G401 (cell line): ENCODE data around the gene FBXW4. TPM values are rescaled to one million over a fixed set of nuclear protein-coding genes. Genes with fewer than 3 reads are reported as not detected.

Experiments
- DNase-seq: peaks from one replicate; pipeline ENCODE4 v3.0.0-alpha.2; 2015; ENCODE audit warnings: low spot score
- in situ Hi-C: cut with HindIII; loops from 2 replicates; pipeline ENCODE4 v1.10.0; 2016; ENCODE audit warnings: low sequenced_read_pairs, mixed read lengths
- total RNA-seq: library from RNA; depleted of rRNA; stranded (reverse); fragments of >200 nt; shearing (Covaris generic); gene quantifications from 2 replicates; pipeline ENCODE4 v1.2.3, GENCODE V29; 2014

The FBXW4 gene
- total RNA-seq, 1 experiment from 2014 or later: 48.9 TPM

DNA sequence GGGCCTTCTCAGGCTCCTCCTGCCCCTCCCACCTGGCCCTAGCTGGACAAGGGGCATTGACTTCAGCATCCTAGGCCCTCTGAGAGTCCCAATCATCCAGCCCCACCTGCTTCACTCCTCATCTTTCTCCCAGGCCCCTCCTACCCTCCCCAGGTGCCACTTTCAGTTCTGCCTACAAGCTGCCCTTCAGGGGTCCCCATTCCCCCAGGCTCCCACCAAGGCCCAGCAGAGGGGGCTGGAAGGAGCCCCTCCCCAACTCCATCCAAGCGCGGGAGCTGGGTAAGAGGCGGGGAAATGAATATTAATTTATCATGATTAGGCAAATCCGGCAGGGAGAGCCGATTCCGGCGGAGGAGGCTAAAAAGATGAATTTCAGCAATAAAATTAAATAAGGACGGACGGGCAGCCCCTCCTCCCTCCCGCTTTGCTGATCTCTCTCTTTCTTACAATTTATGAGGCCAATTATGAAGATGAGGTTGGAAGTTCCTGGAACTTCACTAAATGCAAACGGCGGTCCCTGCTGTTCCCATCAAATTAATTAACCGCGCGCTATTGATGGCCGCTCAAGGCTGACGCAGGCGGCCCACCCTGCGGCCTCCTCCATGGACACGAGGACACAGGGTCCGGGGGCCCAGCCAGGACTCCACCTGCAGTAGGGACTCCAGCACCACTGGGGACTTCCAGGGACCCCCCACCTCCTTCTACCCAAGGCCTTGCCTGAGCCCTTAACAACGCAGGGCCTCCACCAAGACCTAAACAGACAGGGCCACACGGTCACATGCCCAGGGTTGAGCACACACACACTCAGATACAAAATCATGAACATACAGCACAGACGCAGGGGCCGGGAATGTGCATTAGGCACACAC lies 120.9 kb downstream of the FBXW4 start:
- in situ Hi-C loops: no loop called here
- no peak for DNase-seq

DNA sequence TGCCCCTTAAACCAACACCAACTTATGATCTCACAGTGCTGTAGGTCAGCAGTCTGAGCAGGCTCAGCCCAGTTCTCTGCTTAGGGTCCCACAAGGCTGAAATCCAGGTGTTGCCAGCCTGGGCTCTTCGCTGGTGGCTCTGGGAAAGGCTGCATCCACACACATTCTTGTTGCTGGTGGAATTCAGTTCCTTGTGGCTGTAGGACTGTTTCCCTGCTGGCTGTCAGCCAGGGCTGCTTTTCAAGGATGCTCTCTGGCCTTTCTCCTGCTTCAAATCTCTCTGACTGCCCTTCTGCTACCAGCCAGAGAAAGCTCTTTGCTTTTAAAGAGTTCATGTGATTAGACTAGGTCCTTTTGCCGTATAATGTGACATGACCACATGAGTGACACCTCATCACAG lies 122.2 kb downstream of the FBXW4 start:
- in situ Hi-C loops: no loop called here
- DNase-seq: no peak

DNA sequence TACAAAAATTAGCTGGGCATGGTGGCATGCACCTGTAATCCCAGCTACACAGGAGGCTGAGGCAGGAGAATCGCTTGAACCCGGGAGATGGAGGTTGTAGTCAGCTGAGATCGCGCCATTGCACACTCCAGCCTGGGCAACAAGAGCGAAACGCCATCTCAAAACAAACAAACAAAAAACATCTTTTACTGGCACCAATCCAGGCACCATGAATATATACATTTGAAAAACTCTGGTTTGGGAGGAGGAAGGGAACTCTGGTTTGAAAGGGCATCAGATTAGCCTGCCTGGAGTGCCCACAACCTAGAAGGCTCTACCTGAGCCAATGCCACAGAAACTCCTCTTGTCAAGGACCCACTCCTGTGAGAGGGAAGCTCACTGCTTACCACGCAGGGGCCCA lies 122.8 kb downstream of the FBXW4 start:
- in situ Hi-C loops: no loop called here
- no peak for DNase-seq

DNA sequence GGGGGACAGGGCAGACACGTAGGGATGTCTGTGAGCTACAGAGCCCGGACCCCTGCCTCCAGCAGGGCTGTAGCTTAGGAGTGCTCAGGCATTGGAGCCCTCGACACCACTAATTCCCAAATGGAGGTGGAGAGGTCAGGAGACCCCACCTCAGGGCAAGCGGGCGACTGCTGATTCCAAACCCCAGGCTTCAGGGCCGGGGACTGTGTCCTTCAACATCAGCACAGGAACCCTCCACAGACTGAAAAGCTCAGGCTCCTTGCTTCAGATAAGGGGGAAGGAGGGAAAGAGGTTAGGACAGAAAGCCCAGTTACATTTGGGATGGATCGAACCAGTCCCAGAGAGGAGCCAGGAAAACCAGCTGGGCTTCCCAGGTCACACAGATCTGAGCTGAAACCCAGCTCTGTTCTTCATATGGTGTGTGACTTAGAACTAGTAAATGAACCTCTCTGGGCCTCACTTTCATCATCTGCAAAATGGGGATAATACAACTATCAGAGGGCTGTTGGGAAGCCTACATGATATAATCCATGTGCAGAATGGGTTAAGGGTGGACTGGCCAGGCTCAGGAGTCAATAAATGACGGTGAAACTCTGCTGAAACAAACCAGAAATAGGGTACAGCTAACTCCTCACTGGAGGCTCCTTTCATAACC lies 123.6 kb downstream of the FBXW4 start:
- in situ Hi-C loops: no loop called here
- no peak for DNase-seq

DNA sequence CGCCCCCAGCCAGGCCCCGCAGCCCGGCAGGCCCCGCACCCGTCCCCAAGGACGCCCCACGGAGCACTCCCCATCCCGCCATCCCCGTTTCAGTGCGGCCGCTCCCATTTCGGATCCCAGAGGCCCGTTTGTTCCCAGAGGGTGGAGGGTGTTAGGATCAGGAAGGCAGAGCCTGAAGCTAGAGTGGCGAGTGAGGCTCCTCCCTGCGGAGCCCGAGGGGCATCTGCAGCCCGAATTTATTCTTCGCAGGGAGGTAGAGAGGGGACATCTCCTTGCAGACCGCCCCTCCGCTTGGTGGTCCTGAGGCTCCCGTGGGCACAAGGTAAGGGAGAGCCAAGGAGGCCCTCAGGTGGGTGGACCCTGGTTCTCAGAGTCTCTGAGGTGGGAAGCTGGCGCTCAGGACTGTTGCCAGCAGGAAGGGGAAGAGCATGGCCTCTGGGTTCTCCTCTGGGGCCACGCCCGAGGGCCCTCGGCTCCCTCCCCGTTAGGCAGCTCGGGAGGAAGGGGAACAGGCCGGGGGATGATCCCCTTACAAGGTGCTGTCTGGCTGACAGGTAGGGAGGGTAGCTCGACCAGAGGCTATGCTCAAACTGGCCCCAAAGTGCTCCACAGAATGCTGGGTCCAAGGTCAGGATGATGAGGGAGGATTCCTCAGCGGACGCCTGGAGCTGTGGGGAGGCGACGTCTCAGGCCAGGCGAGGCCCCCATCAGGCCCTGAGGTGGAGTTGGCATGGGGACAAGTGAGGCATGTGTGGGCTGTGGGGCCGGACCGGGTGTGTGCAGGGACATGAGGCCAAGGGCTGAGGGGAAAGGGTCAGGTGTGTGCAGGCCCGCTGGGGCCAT lies 124.3 kb downstream of the FBXW4 start:
- DNase-seq: peak; percentile 33
- in situ Hi-C loops: no loop called here

DNA sequence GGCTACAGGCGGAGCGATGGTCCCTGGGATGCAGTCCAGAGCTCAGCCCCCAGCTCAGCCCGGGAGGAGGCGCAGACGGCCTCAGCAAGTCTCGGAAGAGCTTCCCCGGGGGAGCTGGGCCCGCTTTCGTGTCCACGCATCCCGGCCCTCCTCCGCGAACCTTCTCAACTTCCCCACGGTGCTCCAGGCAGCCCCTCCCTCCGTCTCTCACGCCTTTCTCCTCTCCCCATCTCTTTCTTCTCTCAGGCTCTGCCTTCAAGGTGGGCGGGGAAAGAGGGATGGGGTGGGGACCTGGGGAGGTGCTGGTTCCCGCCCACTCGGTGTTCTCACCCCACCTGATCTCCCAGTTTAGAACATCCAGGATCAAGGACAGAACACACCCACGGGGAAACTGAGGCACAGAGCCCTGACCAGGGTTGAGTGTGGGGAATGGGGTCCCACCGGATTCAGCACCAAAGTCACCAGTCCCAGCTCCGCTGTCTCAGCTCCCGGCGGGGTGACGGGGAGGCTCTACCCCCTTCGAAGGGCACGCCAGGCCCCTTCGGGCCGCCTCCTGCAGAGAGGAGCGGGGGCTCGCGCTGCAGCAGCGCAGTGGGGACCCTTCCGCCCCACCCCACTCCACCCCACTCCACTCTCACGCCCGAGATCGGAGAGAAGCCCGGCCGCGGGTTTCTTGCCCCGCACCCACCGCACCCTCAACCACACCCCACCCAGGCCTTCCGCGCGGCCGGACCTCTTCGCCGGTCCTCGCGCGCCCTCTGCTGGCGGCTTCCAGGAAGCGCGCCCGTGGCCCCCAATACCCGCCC lies 125.1 kb downstream of the FBXW4 start:
- DNase-seq: peak; percentile 72
- in situ Hi-C loops: no loop called here

DNA sequence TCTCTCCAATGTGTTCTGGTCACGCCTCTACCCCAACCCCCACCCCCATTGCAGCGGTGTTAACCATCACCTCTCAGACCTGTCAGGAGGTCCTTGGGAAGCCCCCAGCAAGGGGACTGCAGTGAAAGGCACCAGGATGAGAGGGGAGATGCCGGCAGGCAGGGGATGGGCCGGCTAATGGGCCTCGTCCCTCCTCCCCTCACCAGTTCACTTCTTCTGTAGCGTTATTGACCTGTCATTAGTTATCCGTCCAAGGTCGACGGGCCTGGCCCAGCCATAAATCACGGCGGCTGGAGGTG lies 125.7 kb downstream of the FBXW4 start:
- no peak for DNase-seq
- in situ Hi-C loops: no loop called here

DNA sequence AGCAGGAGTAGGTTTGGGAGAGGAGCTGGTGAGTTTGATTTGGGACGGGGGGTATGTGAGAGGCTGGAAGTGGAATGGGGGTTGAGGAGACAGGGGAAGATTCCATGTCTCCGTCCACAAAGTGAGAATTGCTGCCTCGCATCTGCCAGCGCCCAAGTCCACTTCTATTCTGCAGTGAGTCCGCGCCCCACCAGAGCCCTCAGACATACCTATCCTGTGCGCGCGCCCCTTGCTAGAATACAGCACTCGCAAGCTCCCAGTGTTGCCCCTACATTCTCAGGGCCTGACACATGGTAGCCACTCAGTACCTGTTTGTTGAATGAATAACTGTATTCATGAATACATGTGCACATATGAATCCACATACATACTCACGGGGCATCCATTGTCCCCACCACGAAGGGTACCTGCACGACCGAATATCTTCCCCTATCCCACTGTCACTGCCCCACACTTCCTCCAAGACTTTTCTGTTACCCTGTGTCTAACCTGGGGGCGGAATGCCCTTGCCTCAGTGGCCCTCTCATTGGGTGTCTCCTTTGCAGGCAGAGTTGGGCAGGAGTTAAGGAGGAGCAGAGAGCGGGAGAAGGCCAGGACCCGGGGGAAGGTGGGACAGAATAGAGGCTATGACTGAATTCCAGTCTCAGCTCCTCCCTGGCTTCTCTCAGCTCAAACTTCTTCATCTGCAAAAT lies 126.8 kb downstream of the FBXW4 start:
- DNase-seq: no peak
- in situ Hi-C loops: no loop called here

DNA sequence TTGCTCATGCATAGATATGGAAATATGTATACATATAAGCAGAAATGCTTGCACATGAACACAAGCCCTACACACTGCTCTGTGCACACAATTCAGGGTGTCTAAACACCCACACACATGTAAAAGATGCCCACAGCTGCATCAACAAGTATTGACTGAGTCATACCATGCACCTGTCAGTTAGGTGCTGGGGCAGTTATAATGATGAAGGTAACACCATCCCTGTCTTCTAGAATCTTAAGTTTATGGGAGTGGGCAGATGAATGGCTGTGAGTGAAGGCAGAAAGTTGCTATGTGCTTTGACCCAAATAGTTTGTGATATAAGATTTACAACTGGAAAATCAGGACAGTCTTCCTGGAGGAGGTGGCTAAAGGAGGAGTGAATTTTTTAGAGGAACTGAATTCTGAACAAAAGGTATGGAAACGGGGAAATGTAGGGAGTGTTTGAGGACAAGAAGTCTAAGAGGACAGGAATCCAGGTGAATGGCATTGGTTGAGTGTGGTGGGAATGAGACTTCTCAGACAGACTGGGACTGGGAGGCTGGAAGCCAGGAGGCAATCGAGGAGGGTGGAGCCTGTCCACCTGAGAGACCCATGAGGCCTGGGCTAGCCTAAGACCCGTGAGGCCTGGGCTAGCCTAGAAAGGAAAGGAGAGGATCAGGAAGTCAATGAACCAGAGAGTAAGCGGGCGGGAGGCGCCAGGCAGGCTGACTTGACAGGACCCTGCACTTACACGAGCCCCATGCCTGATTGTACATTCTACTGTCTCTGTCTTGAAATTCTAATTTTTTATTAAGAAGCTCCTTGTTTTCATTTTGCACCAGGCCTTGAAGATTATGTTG lies 127.6 kb downstream of the FBXW4 start:
- in situ Hi-C loops: no loop called here
- no peak for DNase-seq

DNA sequence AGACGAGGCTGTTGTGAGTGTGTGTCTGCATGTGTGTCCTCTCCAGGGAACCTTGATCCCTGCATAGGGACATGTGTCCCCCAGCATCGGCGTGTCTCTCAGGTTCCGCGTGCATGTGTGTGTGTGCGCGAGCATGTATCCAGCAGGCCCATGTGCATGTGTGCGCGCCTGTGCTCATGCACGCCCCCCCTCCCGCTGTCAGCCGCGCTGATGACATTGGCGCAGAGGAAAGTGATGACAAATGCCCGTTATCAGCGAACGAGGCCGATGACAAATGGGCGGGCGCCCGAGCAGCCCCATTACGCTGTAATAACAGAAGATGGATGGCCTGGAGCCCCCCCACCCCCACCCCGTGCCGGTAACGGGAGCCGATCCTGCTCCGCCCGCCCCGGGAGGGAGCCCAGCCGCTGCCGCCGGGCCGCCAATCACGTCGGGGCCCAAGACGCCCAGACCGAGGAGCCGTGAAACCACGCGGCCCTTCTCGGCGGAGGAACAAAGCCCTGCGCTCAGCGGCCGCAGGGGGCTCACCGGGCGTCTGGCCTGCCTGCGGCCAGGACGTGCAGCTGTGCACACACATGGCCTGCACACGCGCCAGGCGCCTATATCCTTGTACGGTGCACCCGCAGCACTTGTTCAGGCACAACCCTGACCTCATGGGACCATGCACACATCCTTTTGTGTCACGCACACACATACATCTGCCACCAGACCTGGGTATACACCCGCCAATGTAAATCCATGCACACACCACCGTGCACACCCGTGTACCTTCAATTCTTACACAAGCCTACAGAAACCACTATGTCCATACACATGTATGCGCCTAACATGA lies 128.4 kb downstream of the FBXW4 start:
- DNase-seq: peak; percentile 41
- in situ Hi-C loops: no loop called here

DNA sequence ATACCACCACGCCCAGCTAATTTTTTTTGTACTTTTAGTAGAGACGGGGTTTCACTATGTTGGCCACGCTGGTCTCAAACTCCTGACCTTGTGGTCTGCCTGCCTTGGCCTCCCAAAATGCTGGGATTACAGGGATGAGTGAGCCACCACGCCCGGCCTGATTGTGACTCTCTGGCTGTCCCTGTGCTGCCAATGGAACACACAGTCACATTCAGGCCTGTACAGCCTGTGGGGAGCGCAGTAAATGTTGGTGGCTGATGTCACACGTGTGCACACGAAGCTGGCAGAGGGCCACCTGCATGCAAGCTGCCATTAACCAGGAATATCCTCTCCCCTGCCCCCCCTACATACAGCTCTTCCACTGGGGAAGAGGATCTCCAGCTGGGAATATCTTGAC lies 129.0 kb downstream of the FBXW4 start:
- in situ Hi-C loops: no loop called here
- DNase-seq: no peak

DNA sequence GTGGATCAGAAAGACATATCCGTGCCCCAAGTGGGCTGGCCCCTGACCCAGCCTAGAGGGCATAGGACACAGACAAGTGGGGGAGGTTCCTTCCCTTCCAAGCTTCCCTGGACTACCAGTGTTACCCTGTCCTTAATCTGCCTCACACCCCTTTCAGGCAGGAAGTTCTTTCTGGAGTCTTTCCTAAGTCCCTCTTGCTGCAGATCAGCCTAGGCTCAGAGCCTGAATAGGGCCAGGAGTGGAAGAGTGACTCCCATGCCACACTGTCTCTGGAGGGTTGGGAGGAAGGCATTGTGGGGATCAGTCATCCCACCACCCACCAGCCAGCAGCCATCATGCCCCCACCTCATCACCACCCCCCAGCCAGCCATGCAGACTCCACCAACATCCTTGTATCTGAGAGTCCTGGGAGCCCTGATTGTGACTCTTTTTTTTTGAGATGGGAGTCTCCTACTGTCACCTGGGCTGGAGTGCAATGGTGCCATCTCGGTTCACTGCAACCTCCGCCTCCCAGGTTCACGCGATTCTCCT lies 129.5 kb downstream of the FBXW4 start:
- in situ Hi-C loops: no loop called here

DNA sequence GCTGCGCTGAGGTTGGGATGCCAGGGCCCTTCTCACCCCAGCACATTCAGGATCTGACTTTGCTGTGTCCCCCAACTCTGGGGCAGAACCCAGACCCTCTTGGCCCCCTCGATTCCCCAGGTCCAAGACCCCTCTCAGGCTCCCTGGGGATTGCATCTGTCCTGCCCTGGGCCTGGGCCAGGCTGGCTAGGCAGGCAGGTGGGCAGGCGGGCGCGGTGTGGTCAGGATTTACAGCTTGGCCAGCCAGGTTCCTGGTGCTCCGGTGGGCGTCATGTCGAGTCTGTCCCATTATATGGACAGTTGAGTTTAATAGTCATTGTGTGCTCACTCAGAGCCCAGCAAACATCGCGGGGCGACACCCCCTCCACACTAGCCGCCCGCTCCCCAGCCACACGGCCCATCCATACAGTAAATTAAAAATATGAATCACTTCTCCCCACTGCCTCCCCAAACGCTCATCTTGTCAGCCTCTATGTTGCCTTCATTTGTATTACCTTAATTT lies 130.4 kb downstream of the FBXW4 start:
- in situ Hi-C loops: no loop called here
- no peak for DNase-seq

More for the DNA sequence above, 129.5 kb downstream of the FBXW4 start:
- no peak for DNase-seq

DNA sequence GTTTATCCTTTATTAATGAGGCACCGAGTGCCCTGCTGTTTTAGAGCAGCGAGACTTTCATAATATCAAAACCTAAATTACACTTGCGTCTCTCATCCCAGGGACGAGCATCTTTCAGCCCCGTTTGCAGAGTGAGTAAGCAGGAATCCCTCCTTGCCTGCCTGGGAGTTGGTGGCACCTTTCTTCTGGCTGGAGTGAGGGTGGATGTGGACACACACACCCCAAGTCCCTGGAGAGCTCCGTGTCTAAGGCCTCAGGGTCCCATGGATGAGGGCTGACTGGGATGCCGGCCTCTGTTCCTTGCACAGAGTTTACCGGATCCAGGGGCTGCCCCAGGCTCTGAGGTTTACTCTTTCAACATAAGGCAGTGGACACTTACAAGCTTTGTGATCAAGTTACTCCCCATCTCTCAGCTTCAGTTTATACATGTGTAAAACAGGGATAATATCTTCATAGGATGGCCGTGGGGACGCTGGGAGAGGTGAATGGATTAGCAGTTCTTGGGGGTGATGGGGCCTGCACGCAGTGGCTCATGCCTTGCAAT lies 131.4 kb downstream of the FBXW4 start:
- DNase-seq: no peak
- in situ Hi-C loops: no loop called here

DNA sequence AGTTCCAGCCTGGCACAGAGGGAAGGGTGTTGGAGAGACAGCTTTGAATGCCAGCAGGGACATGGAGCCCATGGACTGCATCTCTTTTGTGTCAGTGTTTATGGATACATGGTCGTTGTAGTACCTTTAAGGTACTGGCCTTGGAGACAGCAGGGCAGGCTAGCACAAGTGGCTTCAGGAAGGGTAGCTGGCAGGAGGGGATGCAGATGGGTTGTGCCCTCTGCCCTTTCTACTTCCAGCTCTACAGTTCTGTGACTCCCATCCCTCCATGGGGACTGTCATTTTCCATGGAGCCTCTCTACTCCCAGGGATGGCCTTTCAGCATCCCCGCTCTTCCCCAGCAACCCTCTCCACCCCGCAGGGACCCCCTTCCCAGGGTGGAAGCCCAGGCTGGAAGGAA lies 132.0 kb downstream of the FBXW4 start:
- no peak for DNase-seq
- in situ Hi-C loops: no loop called here

DNA sequence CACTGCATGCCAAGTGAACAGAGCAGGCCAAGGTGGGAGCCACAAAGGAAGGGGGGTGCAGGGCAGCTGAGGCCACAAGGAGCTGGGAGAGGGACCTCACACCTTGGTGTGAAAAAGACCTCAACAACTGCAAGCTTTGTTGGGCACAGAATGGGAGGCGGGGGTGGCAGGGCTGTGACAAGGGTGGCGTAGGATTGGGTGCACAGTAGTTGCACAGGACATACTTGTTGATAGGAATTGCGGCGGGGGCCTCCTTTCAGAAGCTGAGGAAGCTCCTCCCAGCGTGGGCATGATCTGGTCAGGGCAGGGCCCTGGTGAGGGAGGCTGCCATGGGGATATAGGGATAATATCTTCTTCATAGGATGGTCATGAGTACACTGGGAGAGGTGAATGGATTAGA lies 132.7 kb downstream of the FBXW4 start:
- in situ Hi-C loops: no loop called here
- no peak for DNase-seq
